ENCODE results near the gene ZNF646. TPM values are rescaled to one million over a fixed set of nuclear protein-coding genes. Genes with fewer than 3 reads are reported as not detected.

Gene ZNF646, protein sequence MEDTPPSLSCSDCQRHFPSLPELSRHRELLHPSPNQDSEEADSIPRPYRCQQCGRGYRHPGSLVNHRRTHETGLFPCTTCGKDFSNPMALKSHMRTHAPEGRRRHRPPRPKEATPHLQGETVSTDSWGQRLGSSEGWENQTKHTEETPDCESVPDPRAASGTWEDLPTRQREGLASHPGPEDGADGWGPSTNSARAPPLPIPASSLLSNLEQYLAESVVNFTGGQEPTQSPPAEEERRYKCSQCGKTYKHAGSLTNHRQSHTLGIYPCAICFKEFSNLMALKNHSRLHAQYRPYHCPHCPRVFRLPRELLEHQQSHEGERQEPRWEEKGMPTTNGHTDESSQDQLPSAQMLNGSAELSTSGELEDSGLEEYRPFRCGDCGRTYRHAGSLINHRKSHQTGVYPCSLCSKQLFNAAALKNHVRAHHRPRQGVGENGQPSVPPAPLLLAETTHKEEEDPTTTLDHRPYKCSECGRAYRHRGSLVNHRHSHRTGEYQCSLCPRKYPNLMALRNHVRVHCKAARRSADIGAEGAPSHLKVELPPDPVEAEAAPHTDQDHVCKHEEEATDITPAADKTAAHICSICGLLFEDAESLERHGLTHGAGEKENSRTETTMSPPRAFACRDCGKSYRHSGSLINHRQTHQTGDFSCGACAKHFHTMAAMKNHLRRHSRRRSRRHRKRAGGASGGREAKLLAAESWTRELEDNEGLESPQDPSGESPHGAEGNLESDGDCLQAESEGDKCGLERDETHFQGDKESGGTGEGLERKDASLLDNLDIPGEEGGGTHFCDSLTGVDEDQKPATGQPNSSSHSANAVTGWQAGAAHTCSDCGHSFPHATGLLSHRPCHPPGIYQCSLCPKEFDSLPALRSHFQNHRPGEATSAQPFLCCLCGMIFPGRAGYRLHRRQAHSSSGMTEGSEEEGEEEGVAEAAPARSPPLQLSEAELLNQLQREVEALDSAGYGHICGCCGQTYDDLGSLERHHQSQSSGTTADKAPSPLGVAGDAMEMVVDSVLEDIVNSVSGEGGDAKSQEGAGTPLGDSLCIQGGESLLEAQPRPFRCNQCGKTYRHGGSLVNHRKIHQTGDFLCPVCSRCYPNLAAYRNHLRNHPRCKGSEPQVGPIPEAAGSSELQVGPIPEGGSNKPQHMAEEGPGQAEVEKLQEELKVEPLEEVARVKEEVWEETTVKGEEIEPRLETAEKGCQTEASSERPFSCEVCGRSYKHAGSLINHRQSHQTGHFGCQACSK (N-terminal part only)
- total RNA-seq (2022; extraction: Qiagen RNA extraction; ENCODE audit: low read depth): 9.3 to 11.3 TPM (median 9.8 TPM) in 5 replicates

DNA sequence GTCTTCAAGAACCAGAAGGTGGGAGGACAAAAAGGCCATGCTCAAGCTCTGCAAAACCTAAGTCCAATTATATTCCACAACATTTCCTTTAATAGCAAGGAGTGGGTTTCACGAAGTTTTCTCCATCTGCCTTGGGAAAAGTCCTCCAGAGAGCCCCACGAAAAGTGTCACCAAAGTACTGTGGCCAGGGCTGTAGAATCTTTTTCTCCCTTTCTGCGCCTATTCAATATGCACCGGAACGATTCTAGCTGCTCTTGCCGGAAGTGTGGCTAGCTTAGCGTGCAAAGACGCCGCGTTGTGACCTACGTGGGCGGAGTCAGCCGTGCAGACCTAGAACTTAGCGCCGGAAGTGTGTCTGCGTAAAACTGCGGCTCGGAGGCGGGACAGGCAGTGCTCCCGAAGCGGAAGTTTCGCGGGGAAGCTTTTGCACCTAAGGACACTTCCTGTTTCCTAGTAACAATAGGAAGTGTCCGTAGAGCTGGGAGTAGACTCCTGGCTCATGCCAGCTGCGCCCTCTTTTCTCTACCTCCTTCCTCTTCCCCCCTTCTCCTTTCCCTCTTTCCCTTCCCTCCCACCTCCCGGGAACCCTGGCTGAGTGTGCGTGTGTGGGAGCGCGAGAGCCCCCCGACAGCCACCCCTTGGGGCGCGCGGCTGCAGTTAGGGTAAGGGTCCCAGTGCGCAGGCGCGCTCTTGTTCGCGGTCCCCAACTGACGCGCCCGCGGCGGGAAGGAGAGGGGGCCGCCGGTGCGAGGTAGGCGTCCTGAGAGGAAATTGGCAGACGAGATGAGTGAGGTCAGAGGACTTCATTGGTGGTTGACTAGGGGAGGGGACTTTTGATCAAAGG is at the start of gene ZNF646, which contains the start of gene ZNF668:
Gene ZNF646, plus strand, starts transcription at position 453 of the 844 bp plus-strand sequence. CDS start 1,903 bp downstream, outside the sequence.
Gene ZNF668, minus strand, starts transcription at position 271 of the 844 bp plus-strand sequence. CDS start 9,781 bp downstream, outside the sequence.

DNA sequence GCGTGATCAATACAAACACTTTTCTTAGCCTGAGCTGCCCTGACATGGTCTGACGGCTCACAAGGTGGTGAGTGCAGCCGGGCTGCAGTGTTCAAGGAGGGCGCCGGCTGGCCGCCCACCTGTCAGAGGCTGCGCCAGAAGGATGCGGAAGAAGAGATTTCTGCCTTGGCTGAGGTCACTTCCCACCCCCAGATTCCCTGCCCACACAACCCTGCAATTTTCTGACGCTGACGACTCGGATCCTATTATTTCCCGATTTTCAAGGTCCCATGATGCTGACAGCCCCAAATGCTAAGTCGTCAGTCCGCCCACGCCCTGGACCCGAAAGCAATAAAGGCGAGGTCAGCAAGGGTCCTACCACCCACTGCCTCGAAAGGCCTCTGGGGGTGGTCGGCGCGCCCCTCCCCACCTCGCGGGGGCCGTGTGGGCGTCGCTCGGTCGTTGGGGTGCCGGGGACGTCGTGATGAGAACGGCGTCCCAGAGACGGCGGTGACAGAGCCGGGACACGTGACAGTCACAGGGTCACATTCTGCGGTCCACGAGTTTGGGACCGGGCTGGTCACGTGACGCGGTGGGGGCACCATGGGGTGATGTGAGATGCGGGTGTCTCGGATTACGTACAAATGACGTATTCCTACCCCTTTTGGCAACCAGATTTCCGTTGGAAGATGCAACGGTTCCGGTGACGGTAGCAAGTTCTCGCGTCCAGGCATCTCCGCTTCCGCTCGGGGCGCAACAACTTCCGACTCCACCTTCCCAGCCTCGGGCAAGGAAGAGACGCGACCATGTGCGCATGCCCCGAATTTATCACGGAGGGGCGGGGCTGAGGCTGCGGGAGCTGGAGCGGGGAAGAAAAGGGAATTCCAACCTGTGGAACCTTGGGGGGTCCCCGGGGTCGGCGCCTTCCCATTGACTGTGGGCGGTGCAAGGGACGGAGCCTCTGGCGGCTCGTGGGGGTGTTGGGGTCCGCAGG is 41.2 kb upstream of the ZNF646 start, which contains the start of gene STX4:
Gene STX4, plus strand, starts transcription at position 823 of the 973 bp plus-strand sequence. CDS start 248 bp downstream, outside the sequence.

DNA sequence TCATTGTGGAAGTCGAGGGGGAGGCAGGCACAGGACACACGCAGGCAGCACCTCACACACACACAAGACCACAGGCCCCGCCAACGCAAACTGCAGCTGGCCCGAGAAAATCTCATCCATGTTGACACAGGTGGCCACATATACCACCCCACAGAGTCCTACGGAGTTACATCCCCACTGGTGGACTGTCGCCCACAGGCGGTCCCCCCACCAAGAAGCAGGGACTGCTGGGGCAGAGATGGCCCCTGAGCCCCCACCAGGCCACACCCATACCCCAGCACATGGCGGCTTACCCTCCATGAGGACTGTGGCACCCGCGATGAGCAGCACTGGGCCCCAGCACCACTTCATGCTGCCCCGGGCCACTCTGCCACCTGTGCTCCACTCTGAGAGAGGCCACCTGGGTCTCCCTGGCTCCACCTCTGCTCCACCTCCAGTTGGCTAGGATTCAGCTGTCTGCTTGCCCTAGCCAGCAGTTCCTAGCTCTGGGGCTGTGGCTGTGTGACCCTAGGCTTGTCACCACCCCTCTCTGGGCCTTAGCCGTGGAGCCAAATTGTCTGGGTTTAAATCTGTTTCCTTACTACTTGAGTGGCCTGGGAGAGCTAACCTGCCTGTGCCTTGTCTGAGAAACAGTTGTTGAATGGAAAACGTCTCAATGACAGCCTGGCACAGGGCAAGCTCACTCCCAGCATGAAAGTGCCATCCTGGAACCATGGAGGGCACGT is 14.4 kb downstream of the ZNF646 start, which contains the start of gene PRSS53:
Gene PRSS53, minus strand, starts transcription at position 485 of the 725 bp plus-strand sequence. Its CDS starts 134 bp downstream, at position 351.

DNA sequence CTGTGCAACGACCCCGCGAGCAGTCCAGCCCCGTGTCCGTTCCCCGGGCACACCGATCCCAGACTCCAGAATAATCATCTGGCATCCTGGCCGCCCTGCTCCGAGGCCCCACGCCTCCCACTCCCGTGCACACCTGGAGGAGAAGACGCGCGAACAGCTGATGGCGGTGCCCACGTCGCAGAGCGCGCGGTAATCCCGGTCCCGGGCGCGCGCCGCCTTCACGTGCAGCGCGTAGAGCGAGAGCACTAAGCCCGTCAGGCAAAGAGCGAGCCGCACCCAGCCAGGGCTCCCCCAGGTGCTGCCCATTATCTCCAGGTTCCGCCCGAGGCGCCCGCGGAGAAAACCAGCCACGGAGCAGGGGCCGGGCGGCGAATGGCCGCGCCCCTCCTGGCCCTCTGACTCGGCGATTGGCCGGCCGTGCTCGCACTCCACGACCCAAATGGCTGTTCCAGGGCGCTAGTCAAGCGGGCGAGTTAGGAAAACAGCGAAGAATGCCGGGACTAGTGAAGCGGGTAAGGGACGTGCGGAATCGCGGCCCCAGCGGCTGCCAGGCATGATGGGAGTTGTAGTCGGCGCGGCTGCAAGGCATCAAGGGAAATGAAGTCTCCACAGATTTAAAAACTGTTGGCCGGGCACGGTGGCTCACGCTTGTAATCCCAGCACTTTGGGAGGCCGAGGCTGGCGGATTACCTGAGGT is 20.4 kb downstream of the ZNF646 start, which contains the start of gene VKORC1:
Gene VKORC1, minus strand, starts transcription at position 374 of the 697 bp plus-strand sequence. Its CDS starts 68 bp downstream, at position 306.

DNA sequence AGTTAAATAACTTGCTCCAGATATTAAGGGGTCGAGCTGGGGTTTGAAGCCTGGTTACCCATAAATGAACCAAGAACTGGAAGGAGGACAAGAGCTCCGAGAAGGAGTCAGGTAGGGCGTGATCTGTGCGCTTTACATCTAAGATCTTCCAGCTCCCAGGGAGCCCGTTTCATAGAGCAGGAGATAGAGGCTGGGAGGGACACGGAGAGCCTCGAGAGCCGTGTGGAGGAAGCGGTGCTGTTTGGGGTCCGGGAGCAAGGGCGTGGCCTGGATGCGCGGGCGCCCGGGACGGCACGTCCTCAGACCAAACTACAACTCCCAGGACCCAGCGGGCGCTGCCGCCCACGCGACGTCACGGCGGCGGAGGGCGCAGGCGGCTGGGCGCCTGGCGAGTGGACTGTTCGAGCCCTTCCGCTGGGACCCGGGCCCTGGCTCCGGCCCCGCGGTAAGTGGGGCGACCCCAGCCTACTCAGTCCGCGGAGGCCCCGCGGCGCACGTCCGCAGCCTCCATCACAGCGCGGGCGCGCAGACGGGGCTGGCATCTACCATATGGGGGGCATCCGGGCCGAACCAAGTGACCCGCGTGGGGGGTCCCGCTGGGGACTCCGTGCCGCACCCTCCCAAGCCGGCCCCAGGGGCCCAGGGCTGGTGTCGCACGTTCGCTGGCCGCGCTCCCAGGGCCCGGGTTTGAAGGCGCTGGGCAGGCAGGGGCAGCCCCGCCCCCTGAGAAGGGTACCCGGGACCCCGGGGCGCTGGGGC is 34.0 kb downstream of the ZNF646 start, which contains the start of gene BCKDK:
Gene BCKDK, plus strand, starts transcription at position 352 of the 759 bp plus-strand sequence. CDS start 838 bp downstream, outside the sequence.

DNA sequence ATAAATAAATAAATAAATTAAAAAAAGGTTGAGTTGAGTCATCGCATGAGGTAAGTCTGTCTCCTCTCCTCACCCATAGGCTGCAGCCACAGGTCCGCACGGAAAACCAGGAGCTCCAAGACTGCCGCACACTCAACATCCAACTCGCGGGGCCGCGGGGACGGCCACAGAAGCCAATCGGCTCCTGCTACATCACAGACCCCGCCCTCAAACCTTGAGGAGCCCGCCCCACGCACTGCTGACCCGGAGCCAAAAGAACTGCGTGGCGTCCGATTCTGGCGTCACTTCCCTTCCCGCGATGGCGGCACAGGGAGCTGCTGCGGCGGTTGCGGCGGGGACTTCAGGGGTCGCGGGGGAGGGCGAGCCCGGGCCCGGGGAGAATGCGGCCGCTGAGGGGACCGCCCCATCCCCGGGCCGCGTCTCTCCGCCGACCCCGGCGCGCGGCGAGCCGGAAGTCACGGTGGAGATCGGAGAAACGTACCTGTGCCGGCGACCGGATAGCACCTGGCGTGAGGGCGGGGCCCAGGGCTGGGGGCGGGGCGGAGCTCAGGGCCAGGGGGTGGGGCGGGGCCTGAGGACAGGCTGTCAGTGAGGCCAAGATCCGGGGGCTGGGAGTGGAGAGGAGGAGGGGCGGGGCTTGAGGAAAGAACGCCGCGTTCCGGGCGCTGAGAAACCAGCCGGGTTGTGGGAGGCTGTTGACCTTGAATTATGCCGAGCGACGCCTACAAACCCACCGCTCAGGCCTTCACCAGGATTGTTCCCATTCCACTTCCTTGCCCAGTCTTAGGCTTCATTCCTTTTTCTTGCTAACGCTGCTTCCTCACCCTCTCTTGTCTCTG is 43.4 kb downstream of the ZNF646 start, which contains the start of gene KAT8:
Gene KAT8, plus strand, starts transcription at position 281 of the 839 bp plus-strand sequence. Its CDS starts 18 bp downstream, at position 299.

Other genes starting within 250 kb of the ZNF646 start
- gene BCL7C, start 180.3 kb upstream of the ZNF646 start, total RNA-seq (2022; extraction: Qiagen RNA extraction; ENCODE audit: low read depth): 24.3 to 38.7 TPM (median 36.4 TPM) in 5 replicates
- 0.09 to 0.23 TPM (median 0.16 TPM) in 4 of 5 replicates, not detected in the other for gene CTF1, start 177.8 kb upstream of the ZNF646 start, total RNA-seq (2022; extraction: Qiagen RNA extraction; ENCODE audit: low read depth)
- 16.3 to 25.2 TPM (median 21.8 TPM) in 5 replicates for gene FBXL19, start 150.8 kb upstream of the ZNF646 start, total RNA-seq (2022; extraction: Qiagen RNA extraction; ENCODE audit: low read depth)
- gene ORAI3, start 125.4 kb upstream of the ZNF646 start, total RNA-seq (2022; extraction: Qiagen RNA extraction; ENCODE audit: low read depth): 12.1 to 15.0 TPM (median 13.6 TPM) in 5 replicates
- 17.6 to 24.3 TPM (median 21.8 TPM) in 5 replicates for gene SETD1A, start 116.7 kb upstream of the ZNF646 start, total RNA-seq (2022; extraction: Qiagen RNA extraction; ENCODE audit: low read depth)
- 12.5 to 17.3 TPM (median 14.7 TPM) in 5 replicates for gene HSD3B7, start 89.2 kb upstream of the ZNF646 start, total RNA-seq (2022; extraction: Qiagen RNA extraction; ENCODE audit: low read depth)
- 1.4 to 2.2 TPM (median 1.7 TPM) in 5 replicates for gene STX1B, start 63.8 kb upstream of the ZNF646 start, total RNA-seq (2022; extraction: Qiagen RNA extraction; ENCODE audit: low read depth)
- gene STX4, start 40.9 kb upstream of the ZNF646 start, total RNA-seq (2022; extraction: Qiagen RNA extraction; ENCODE audit: low read depth): 62.0 to 77.3 TPM (median 76.2 TPM) in 5 replicates
- gene ZNF668, start 182 bp upstream of the ZNF646 start, total RNA-seq (2022; extraction: Qiagen RNA extraction; ENCODE audit: low read depth): 15.6 to 22.1 TPM (median 16.6 TPM) in 5 replicates
- 0.78 to 2.7 TPM (median 1.4 TPM) in 5 replicates for gene PRSS53, start 14.5 kb downstream of the ZNF646 start, total RNA-seq (2022; extraction: Qiagen RNA extraction; ENCODE audit: low read depth)
- 93.5 to 141 TPM (median 138 TPM) in 5 replicates for gene VKORC1, start 20.4 kb downstream of the ZNF646 start, total RNA-seq (2022; extraction: Qiagen RNA extraction; ENCODE audit: low read depth)
- 35.8 to 51.3 TPM (median 41.7 TPM) in 5 replicates for gene BCKDK, start 34.0 kb downstream of the ZNF646 start, total RNA-seq (2022; extraction: Qiagen RNA extraction; ENCODE audit: low read depth)
- gene KAT8, start 43.2 kb downstream of the ZNF646 start, total RNA-seq (2022; extraction: Qiagen RNA extraction; ENCODE audit: low read depth): 34.5 to 39.9 TPM (median 37.7 TPM) in 5 replicates
- gene PRSS8, start 61.3 kb downstream of the ZNF646 start, total RNA-seq (2022; extraction: Qiagen RNA extraction; ENCODE audit: low read depth): 0.21 to 0.33 TPM (median 0.24 TPM) in 5 replicates
- gene PRSS36, start 75.6 kb downstream of the ZNF646 start, total RNA-seq (2022; extraction: Qiagen RNA extraction; ENCODE audit: low read depth): 0.35 to 1.1 TPM (median 0.70 TPM) in 5 replicates
- gene FUS, start 105.7 kb downstream of the ZNF646 start, total RNA-seq (2022; extraction: Qiagen RNA extraction; ENCODE audit: low read depth): 510 to 596 TPM (median 534 TPM) in 5 replicates
- 24.0 to 44.0 TPM (median 40.3 TPM) in 5 replicates for gene PYCARD, start 128.3 kb downstream of the ZNF646 start, total RNA-seq (2022; extraction: Qiagen RNA extraction; ENCODE audit: low read depth)
- 0.01 to 0.16 TPM (median 0.03 TPM) in 4 of 5 replicates, not detected in the other for gene TRIM72, start 139.7 kb downstream of the ZNF646 start, total RNA-seq (2022; extraction: Qiagen RNA extraction; ENCODE audit: low read depth)
- gene PYDC1, start 142.7 kb downstream of the ZNF646 start, total RNA-seq (2022; extraction: Qiagen RNA extraction; ENCODE audit: low read depth): not detected in 5 replicates
- gene ITGAM, start 185.6 kb downstream of the ZNF646 start, total RNA-seq (2022; extraction: Qiagen RNA extraction; ENCODE audit: low read depth): 2.2 to 3.4 TPM (median 2.8 TPM) in 5 replicates